ENCODE measurements around the gene RASA2.
A peak's percentile ranks its signal among the peaks of the same experiment; 100 is the strongest.
"Not testable (repeated sequence)": the region's sequence is repeated elsewhere in the genome, so short reads cannot be mapped to it uniquely, and the experiment has no call there.

Gene RASA2

GRCh38 chr3:141460097-141460704 lies 26.6 kb upstream of the RASA2 start:
- peak; percentile 86 for DNase-seq

DNA sequence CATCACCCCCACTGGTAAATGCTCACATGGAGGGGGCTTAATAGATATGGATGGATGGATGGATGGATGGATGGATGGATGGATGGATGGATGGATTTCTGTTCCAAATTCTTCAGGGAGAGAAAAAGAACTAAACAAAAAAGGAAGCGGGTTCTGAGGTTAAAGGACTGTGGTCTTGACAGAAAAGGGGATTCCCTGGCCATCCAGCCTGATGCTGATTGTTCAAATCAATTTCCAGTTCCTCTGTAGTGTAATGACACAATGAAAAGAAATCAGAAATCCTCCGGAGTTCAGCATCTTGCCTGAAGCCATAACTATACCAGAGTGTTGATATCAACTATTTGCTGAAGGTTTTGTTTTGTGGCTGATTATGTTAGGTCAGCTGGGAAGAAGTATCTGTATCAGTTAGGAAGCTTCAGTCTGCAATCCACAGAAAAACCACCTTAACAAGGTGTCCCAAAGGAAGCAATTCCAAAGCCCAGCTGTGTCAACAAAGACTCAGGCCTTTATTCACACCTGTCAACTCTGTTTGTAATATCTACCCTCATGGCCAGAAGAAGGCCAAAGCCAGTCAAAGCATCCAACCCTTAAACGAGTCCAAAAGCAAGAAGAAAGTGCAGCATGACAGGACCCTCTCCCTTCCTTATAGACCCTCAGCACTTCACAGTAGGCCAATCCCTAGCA lies 24.5 kb upstream of the RASA2 start:
- DNase-seq: no peak

DNA sequence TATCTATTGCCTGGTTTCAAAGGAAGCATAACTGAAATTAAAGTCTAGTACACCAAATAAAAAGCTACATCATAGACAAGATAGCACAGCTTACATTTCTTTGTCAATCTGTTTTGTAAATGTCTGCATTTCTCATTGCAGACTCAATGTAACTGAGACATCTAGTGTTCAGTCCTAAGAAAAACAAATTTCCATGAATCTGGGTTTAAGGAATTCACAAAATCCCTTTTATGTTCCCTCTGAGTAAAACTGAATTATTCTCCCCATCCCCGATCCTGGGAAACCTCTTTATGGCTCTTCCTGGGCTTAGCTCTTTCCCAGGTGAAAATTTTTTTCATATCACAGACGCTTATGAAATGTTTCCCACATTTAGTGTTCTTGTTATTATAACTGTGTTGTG lies 21.6 kb upstream of the RASA2 start:
- DNase-seq: no peak

DNA sequence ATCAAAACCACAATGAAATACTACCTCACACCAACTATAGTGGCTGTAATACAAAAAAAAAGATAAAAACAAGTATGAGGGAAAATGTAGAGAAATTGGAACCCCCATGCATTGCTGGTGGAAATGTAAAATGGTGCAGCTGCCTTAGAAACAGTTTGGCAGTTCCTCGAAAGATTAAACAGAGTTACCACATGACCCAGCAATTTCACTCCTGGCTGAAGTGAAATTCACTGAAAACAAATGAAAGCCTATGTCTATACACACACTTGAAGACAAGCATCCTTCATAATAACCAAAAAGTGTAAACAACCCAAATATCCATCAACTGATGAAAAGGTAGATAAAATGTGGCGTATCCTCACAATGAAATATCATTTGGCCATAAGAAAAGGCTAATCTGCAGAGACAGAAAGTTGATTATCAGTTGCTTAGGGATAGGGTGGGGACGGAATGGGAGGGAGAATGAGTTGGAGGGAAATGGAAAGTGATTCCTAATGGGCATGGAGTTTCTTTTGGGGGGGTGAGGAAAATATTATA lies 20.1 kb upstream of the RASA2 start:
- DNase-seq: no peak

DNA sequence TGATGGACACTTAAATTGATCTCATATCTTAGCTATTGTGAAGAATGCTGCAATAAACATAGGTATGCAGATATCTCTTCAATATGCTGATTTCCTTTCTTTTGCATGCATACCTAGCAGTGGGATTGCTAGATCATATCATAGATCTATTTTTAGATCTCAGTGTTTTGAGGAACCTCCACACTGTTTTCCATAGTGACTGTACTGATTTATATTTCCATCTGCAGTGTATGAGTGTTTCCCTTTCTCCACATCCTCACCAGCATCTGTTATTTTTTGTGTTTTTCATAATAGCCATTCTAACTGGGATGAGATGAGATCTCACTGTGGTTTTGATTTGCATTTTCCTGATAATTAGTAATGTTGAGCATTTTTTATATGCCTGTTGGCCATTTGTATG lies 17.1 kb upstream of the RASA2 start:
- no peak for DNase-seq

GRCh38 chr3:141471160-141471559 lies 15.7 kb upstream of the RASA2 start:
- DNase-seq: no peak

- no peak for DNase-seq
These were observed 10.8 kb upstream of the RASA2 start for GRCh38 chr3:141476033-141476432.

- DNase-seq: no peak
These were observed 9.6 kb upstream of the RASA2 start for GRCh38 chr3:141477224-141477623.

- no peak for DNase-seq
These were observed 8.7 kb upstream of the RASA2 start for GRCh38 chr3:141478139-141478538.

DNA sequence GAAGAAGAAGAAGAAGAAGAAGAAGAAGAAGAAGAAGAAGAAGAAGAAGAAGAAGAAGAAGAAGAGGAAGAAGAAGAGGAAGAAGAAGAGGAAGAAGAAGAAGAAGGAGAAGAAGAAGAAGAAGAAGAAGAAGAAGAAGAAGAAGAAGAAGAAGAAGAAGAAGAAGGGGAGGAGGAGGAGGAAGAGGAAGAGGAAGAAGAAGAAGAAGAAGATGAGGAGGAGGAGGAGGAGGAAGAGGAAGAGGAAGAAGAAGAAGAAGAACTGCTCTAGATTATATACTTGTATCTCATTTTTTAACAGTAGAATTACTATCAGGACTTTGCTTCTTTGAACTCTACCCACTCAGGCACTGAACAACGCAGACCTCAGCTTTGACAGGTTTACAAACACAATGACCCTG lies 8.0 kb upstream of the RASA2 start:
- DNase-seq: not testable (repeated sequence)

GRCh38 chr3:141482245-141482922 lies 4.4 kb upstream of the RASA2 start:
- no peak for DNase-seq

GRCh38 chr3:141484701-141485287 lies 2.0 kb upstream of the RASA2 start:
- no peak for DNase-seq

- DNase-seq: no peak
These were observed 959 bp upstream of the RASA2 start for GRCh38 chr3:141485641-141486495.

- no peak for DNase-seq
These were observed 406 bp upstream of the RASA2 start for GRCh38 chr3:141486496-141486745.

- peak; percentile 89 for DNase-seq
These were observed 860 bp downstream of the RASA2 start for GRCh38 chr3:141487521-141488252.

- DNase-seq: no peak
These were observed 2.4 kb downstream of the RASA2 start for GRCh38 chr3:141489203-141489602.

DNA sequence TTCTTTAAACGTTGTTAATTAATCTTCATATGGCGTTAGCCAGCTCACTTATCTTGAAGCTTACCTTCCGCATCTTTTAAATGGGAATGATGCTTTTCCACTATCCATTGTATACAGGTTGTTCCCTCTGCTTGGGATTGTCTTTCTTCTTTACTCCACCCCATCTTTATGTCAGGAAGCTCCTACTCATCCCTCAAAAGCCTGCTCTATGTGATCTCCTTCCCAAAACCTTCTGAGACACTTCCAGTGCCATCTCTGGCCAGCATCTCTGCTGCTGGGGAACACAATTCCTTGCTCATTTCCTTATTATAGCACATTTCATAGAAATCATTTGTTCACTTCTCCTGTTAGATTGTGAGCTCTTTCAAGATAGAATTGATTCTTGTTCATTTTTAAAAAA lies 4.3 kb downstream of the RASA2 start:
- no peak for DNase-seq

GRCh38 chr3:141491929-141492328 lies 5.1 kb downstream of the RASA2 start:
- no peak for DNase-seq

DNA sequence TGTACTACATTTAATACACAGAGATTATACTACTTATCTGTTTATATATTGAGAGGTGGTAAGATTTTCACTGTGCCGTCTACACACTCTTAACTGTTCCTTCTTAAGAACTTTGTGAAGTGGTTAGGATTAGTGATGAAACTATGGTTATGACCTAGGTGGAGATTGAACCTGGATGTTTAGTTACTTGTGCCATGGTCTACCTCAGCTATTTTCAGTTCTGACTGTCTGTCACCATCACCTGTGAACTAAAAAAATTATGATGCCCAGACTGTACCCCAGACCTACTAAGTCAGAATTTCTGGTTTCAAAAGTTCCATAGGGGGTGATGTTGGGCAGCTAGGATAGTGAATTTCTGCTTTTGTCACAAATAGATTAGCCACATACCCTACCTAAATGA lies 6.4 kb downstream of the RASA2 start:
- DNase-seq: no peak

- DNase-seq: not testable (repeated sequence)
These were observed 10.8 kb downstream of the RASA2 start for GRCh38 chr3:141497589-141497988.

- DNase-seq: peak; percentile 92
These were observed 11.9 kb downstream of the RASA2 start for GRCh38 chr3:141498598-141499223.

GRCh38 chr3:141499284-141499683 lies 12.5 kb downstream of the RASA2 start:
- DNase-seq: no peak
